NB4 (cell line): Measurements from ENCODE around the gene EPC1.
A peak's percentile ranks its signal among the peaks of the same experiment; 100 is the strongest.

Experiments used
- CTCF ChIP-seq: IDR thresholded peaks from one replicate; pipeline ENCODE4 v1.5.1; 2012; ENCODE audit warnings: low read depth, low read length
- POLR2A ChIP-seq: IDR thresholded peaks from 2 replicates; pipeline ENCODE4 v1.6.1; 2011; ENCODE audit warnings: mild to moderate bottlenecking; ENCODE audit not compliant: insufficient read length; ENCODE audit errors: extremely low read depth

GRCh38 chr10:32256613-32257437, 90.1 kb downstream of the EPC1 start:
- TF ChIP-seq POLR2A: no peak
- TF ChIP-seq CTCF: peak; percentile 84
